ENCODE results near the gene GPR35.

DNA sequence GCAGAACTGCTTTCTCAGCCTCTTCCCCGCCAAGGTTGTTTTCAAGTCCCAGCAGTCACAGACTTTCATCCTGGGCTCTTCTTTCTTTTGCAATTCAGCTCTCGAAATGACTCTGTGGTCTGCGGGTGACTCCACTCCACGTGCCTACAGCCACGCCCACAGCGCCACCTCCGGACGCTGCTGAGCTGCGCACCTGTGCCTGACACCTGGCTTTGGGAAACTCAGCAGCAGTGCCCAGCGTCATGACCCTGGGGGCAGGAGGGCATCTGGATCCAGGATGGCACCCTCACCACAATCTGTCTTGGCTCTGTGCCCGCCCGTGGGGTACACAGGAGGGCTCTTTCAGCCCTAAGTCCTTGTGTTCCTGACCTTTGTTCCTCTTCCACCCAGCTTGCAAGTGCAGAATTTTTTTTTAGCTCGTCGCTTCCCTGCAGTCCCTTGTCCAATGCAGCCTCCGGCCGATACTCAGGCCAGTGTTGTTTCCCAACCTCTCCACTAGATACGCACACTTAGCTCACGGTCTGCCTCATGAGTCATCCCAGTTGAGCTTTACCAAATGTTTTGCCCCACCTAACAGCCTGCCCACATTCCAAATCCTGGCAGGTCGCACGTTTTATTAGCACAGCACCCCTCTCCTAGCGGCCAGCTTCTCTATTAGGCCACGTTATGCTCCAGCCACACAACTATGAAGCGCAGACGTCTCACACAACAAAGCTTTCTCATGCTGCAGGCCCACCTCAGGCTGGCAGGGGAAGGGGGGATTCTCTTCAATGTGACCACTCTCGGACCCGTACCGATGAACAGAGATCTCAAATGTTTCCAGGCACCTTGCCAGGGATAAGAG lies 45.3 kb upstream of the GPR35 start:
- TF ChIP-seq, protein P1, sequence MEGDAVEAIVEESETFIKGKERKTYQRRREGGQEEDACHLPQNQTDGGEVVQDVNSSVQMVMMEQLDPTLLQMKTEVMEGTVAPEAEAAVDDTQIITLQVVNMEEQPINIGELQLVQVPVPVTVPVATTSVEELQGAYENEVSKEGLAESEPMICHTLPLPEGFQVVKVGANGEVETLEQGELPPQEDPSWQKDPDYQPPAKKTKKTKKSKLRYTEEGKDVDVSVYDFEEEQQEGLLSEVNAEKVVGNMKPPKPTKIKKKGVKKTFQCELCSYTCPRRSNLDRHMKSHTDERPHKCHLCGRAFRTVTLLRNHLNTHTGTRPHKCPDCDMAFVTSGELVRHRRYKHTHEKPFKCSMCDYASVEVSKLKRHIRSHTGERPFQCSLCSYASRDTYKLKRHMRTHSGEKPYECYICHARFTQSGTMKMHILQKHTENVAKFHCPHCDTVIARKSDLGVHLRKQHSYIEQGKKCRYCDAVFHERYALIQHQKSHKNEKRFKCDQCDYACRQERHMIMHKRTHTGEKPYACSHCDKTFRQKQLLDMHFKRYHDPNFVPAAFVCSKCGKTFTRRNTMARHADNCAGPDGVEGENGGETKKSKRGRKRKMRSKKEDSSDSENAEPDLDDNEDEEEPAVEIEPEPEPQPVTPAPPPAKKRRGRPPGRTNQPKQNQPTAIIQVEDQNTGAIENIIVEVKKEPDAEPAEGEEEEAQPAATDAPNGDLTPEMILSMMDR (IDR thresholded peaks at IDR 0.05), result no peak; the same call in 1 of the 2 replicates
- no peak for TF ChIP-seq REST (IDR thresholded peaks at IDR 0.05; ENCODE audit: insufficient read depth in 1 of 2, low read depth in 2 of 2, low read length in 1 of 2)
- TF ChIP-seq SIN3A (IDR thresholded peaks at IDR 0.05; ENCODE audit: borderline replicate concordance, insufficient read depth, low read depth, low read length), result no peak
- TF ChIP-seq POLR2AphosphoS5 (IDR thresholded peaks at IDR 0.05; ENCODE audit: low read depth, low read length), result no peak

All from Panc1 (cell line).